Ascending aorta (tissue), 2 donors: Measurements from ENCODE around the gene LITAF. TPM values are rescaled to one million over a fixed set of nuclear protein-coding genes. Genes with fewer than 3 reads are reported as not detected.

Source experiments
- DNase-seq, 2 donors: peaks; one replicate each; pipeline ENCODE4 v3.0.0-alpha.2; 2019; ENCODE audit warnings: low spot score in 2 of 2
- H3K27ac ChIP-seq, 2 donors: fragments of 200-600 bp; sonication (generic); one replicate each; pipeline ENCODE4 v1.5.1; 2016 to 2017; ENCODE audit warnings: mild to moderate bottlenecking in 1 of 2
- H3K27me3 ChIP-seq: fragments of 200-600 bp; sonication (generic); one replicate; pipeline ENCODE4 v1.5.1; 2017
- H3K36me3 ChIP-seq, 2 donors: fragments of 200-600 bp; sonication (generic); one replicate each; pipeline ENCODE4 v1.5.1; 2016
- H3K4me1 ChIP-seq, 2 donors: fragments of 200-600 bp; sonication (generic); one replicate each; pipeline ENCODE4 v1.5.1; 2016 to 2017; ENCODE audit warnings: mild to moderate bottlenecking in 1 of 2
- H3K4me3 ChIP-seq, 2 donors: fragments of 200-600 bp; sonication (generic); one replicate each; pipeline ENCODE4 v1.5.1; 2016 to 2017; ENCODE audit warnings: mild to moderate bottlenecking in 1 of 2
- H3K9me3 ChIP-seq, 2 donors: fragments of 200-600 bp; sonication (generic); one replicate each; pipeline ENCODE4 v1.5.1; 2016
- intact Hi-C: fragments of 100-400 bp; cut with DNase I; formaldehyde crosslinking; loops from one replicate; pipeline ENCODE4 v1.15.1; 2023
- total RNA-seq: library from RNA; depleted of rRNA; stranded (reverse); fragments of >200 nt; gene quantifications from one replicate; pipeline ENCODE4 v1.1.0, GENCODE V29; 2016
- TF ChIP-seq, protein P1 (sequence below), 3 experiments: fragments of 200-600 bp in 2 of 3; fragments of 450-650 bp in 1 of 3; sonication (generic) in 2 of 3; IDR thresholded peaks; one replicate each; pipeline ENCODE4 v1.5.1; 2016 to 2019; ENCODE audit warnings: antibody characterized with exemption in 3 of 3, mild to moderate bottlenecking in 1 of 3, moderate library complexity in 1 of 3

The LITAF gene
- total RNA-seq, 1 donor from 2014 or later, result 40.7 TPM

DNA sequence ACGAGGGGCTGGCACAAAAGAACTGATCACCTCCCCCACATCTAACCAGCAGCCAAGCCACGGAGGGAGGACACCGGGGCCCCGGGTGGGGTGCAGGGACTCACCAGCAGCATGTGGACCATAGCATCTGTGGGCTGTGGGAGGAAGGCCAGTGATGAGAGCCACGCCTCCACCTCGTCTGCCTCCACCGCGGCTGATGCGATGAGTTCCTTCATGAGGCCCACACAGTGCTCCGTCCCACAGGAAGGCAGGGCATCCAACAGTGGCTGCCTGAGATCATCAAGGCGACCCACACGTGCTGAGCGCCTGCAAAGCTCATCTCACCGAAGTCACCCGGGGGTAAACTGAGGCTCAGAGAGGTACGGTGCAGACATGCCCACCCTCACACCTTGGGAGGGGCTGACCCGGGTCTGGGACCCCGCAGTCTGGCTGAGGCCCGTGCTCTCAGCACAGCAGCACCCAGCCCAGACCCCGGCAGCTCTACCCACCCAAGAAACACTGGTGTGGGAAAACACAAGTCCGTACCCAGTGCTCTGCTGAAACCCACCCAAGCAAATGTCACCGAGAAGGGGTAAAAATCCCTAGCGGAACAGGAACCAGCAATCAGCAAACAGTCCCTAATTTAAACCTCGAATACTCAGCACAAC lies 85.9 kb downstream of the LITAF start:
- Histone ChIP-seq H3K9me3 (no peaks in the 10 kb centered on the region), H3K4me3 (no peak overlapping the region), H3K4me1 (peaks cover 18 to 29% of the 10 kb centered on the region in 2 donors), H3K36me3 (no peaks in the 10 kb centered on the region), H3K27ac (peak overlapping the region; percentile 52 to 87), H3K27me3 (no peaks in the 10 kb centered on the region)
- TF ChIP-seq, protein P1, sequence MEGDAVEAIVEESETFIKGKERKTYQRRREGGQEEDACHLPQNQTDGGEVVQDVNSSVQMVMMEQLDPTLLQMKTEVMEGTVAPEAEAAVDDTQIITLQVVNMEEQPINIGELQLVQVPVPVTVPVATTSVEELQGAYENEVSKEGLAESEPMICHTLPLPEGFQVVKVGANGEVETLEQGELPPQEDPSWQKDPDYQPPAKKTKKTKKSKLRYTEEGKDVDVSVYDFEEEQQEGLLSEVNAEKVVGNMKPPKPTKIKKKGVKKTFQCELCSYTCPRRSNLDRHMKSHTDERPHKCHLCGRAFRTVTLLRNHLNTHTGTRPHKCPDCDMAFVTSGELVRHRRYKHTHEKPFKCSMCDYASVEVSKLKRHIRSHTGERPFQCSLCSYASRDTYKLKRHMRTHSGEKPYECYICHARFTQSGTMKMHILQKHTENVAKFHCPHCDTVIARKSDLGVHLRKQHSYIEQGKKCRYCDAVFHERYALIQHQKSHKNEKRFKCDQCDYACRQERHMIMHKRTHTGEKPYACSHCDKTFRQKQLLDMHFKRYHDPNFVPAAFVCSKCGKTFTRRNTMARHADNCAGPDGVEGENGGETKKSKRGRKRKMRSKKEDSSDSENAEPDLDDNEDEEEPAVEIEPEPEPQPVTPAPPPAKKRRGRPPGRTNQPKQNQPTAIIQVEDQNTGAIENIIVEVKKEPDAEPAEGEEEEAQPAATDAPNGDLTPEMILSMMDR (IDR thresholded peaks at IDR 0.05), result no peak
- intact Hi-C loops, result no loop called here
- peak in 1 of 2 donors; percentile 10 for DNase-seq

DNA sequence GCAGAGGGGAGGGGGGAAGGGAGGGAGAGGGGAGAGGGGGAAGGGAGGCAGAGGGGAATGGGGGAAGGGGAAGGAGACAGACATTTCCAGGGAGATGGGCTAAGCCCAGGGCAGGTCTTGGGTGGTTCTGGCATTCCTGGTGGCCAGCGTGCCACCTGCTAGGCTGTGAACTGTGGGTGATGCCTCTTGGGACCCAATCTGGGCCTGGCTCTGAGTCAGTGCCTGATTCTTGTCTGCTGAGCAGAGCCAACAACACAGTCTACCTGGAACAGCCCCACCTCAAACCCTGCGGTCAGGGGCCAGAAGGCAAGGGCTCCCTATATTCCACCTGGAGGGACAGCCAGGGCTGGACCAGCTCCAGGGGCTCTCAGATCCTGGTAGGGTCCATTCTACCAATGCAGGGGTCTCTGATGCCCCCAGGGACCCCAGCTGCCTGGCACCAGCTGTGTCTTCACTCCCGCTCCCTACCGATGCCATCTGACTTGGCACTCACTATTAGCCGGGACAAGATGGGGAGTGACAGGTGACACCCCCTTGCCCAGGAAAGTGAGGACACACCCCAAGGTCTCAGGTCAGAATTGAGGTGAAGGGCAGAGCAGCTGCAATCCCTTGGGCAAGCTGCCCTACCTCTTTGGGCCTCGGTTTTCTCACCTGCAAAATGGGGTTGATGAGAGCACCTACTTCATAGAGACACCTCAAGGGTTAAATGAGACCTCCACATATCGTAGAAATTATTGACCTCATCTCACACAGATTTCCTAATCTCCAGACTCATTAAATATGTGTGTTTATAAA lies 87.2 kb downstream of the LITAF start:
- H3K9me3 ChIP-seq, result no peaks in the 10 kb centered on the region
- no peak for DNase-seq
- H3K27me3 ChIP-seq, result no peaks in the 10 kb centered on the region
- peak overlapping the region; percentile 87 to 96 for H3K27ac ChIP-seq
- no peaks in the 10 kb centered on the region for H3K36me3 ChIP-seq
- H3K4me3 ChIP-seq, result no peak overlapping the region
- TF ChIP-seq, protein P1 (IDR thresholded peaks at IDR 0.05), result no peak
- intact Hi-C loops, result loop anchor here (5.0 to 10.0 kb wide), 4 partner anchors 298 to 672 kb away; partner anchors contain the start of gene ZC3H7A
- H3K4me1 ChIP-seq, result peaks cover 18 to 42% of the 10 kb centered on the region in 2 donors

GRCh38 chr16:11498683-11499082 lies 88.0 kb downstream of the LITAF start:
- H3K36me3 ChIP-seq, result no peaks in the 10 kb centered on the region
- intact Hi-C loops, result loop anchor here (5.0 to 10.0 kb wide), 4 partner anchors 299 to 671 kb away; partner anchors contain the start of gene ZC3H7A
- DNase-seq, result no peak
- no peaks in the 10 kb centered on the region for H3K27me3 ChIP-seq
- no peak overlapping the region for H3K4me3 ChIP-seq
- TF ChIP-seq, protein P1 (IDR thresholded peaks at IDR 0.05), result no peak
- H3K27ac ChIP-seq, result peak overlapping the region; percentile 87 to 96
- H3K4me1 ChIP-seq, result peaks cover 18 to 46% of the 10 kb centered on the region in 2 donors
- no peaks in the 10 kb centered on the region for H3K9me3 ChIP-seq

DNA sequence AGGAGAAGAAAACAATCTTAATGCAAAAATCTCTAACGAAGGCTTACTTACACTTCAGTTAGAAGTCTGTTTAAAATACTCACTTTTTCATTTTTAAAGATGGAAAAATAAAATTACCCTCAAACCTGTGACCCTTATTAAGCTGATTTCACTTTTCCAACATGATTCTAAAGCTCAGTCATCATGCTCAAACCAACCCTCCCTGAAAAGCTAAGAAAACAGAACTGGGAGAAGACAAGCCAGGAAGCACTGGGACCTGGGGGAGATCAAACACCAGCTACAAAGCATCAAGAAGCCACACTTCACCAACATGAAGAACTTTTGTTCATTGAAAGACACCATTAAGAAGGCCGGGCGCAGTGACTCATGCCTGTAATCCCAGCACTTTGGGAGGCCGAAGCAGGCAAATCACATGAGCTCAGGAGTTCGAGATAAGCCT lies 88.8 kb downstream of the LITAF start:
- Histone ChIP-seq H3K36me3 (no peaks in the 10 kb centered on the region), H3K27ac (peak overlapping the region; percentile 87 to 96), H3K4me3 (no peak overlapping the region), H3K27me3 (no peaks in the 10 kb centered on the region), H3K9me3 (no peaks in the 10 kb centered on the region), H3K4me1 (peaks cover 18 to 41% of the 10 kb centered on the region in 2 donors)
- TF ChIP-seq, protein P1 (IDR thresholded peaks at IDR 0.05), result no peak
- intact Hi-C loops, result loop anchor here (1.0 to 10.0 kb wide), 8 partner anchors 87 to 671 kb away; partner anchors contain the start of genes SNN and ZC3H7A
- DNase-seq, result peak in 1 of 2 donors; percentile 78

Other genes with a start within 250 kb of the LITAF start
- gene RMI2, start 241.5 kb downstream of the LITAF start, total RNA-seq, result not detected
- gene SNN, start 81.5 kb upstream of the LITAF start, total RNA-seq, result 2.1 TPM
- gene TXNDC11, start 155.9 kb upstream of the LITAF start, total RNA-seq, result 86.5 TPM
- 56.9 TPM for gene ZC3H7A, start 210.3 kb upstream of the LITAF start, total RNA-seq